Measurements from ENCODE around the gene SLC49A3. TPM values are rescaled to one million over a fixed set of nuclear protein-coding genes. Genes with fewer than 3 reads are reported as not detected.

Gene SLC49A3
- total RNA-seq, 1 experiment from 2014 or later: 0.47 TPM

DNA sequence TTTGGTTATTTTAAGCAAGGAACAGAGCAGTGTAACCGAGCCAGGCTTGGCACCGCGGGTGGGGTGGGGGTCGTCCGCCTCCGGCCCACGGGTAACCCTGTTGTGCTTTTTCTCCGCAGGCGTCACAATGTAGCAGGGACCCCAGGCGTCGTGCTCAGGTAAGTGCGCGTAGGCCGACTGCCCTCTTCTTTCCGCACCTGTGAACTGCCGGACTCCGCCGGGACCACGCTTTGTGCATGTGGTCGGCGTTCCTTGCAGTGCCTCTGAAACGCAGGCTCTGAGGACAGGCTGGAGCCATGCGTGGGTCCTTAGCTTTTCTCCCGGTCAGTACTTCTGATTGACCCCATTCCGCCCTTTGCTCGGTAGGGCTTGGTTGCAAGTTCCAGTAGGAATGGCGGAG, 41.6 kb upstream of the SLC49A3 start:
- ChIA-PET POLR2A (ENCODE audit: low non-redundant PET) (no interaction called here), CTCF (no interaction called here)
- no peaks in the 10 kb centered on the region for H3K4me1 ChIP-seq (ENCODE audit: insufficient read depth, low read length, poor library complexity, severe bottlenecking)
- H3K27ac ChIP-seq (ENCODE audit: low read depth, low read length, poor library complexity, severe bottlenecking): no peak overlapping the region
- BruUV-seq (replicated peaks): no TSS peak
- TF ChIP-seq EZH2 (IDR thresholded peaks at IDR 0.05; ENCODE audit: borderline replicate concordance, low read depth, low read length, poor library complexity, severe bottlenecking): no peak
- TF ChIP-seq, protein P1, sequence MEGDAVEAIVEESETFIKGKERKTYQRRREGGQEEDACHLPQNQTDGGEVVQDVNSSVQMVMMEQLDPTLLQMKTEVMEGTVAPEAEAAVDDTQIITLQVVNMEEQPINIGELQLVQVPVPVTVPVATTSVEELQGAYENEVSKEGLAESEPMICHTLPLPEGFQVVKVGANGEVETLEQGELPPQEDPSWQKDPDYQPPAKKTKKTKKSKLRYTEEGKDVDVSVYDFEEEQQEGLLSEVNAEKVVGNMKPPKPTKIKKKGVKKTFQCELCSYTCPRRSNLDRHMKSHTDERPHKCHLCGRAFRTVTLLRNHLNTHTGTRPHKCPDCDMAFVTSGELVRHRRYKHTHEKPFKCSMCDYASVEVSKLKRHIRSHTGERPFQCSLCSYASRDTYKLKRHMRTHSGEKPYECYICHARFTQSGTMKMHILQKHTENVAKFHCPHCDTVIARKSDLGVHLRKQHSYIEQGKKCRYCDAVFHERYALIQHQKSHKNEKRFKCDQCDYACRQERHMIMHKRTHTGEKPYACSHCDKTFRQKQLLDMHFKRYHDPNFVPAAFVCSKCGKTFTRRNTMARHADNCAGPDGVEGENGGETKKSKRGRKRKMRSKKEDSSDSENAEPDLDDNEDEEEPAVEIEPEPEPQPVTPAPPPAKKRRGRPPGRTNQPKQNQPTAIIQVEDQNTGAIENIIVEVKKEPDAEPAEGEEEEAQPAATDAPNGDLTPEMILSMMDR (conservative IDR thresholded peaks at IDR 0.05; ENCODE audit: low read depth, low read length): no peak
- H3K27me3 ChIP-seq (replicated peaks; ENCODE audit: insufficient read depth, low read depth, low read length, poor library complexity): no peaks in the 10 kb centered on the region
- no peak for DNase-seq (ENCODE audit: low spot score)
- intact Hi-C loops (cut with micrococcal nuclease; ENCODE audit: unreplicated experiment): no loop called here
- no peaks in the 10 kb centered on the region for H3K9me3 ChIP-seq (ENCODE audit: low read depth, low read length, poor library complexity, severe bottlenecking)
- H3K4me3 ChIP-seq (ENCODE audit: low read depth, low read length, poor library complexity, severe bottlenecking): no peak overlapping the region
- H3K36me3 ChIP-seq (ENCODE audit: insufficient read depth, low read length, poor library complexity, severe bottlenecking): peaks cover 40% of the 10 kb centered on the region

DNA sequence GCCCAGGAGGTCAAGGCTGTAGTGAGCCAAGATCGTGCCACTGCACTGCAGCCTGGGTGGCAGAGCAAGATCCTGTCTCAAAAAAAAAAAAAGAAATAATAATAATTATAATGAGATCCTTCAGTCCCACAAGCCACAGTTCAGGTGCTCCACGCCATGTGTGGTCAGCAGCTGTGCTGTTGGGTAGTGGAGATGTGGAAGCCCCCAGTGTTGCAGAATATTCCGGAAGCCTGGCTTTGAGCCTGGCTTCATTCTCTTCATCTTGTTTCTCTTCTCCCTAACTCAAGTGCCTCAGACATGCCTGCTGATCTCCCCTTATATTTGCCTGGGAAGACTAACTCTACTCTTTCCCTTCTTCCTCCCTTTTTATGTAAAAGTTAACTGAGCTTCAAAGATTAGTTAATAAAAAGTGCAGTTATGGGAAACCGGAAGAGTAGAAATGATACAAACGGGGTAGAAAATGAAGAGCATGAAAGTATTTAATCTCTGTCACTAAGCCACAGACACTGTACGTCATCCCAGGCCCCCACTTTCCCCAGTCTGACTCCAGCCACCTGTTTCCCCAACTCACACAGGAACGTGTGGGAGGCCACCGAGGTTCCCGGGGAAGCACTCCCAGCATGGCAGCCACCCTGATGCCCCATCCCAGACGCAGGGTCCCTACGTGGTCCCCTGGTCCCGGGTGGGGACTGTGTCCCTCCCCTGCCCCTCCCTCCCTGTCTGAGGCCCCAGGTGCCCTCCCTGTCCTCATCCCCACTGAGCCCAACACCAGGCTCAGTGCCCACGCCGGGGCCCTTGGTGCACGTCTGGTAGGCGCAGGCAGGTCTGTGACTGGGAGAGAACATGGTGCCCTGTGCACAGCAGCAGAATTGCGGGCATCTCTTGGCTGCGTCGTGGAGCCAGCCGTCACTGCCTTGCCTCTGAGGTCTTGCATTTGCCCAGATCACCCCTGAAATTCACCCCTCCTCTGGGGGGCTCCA, 40.7 kb upstream of the SLC49A3 start:
- Histone ChIP-seq H3K27ac (ENCODE audit: low read depth, low read length, poor library complexity, severe bottlenecking) (no peak overlapping the region), H3K36me3 (ENCODE audit: insufficient read depth, low read length, poor library complexity, severe bottlenecking) (peaks cover 31% of the 10 kb centered on the region), H3K9me3 (ENCODE audit: low read depth, low read length, poor library complexity, severe bottlenecking) (no peaks in the 10 kb centered on the region), H3K4me1 (ENCODE audit: insufficient read depth, low read length, poor library complexity, severe bottlenecking) (no peaks in the 10 kb centered on the region), H3K4me3 (ENCODE audit: low read depth, low read length, poor library complexity, severe bottlenecking) (no peak overlapping the region), H3K27me3 (replicated peaks; ENCODE audit: insufficient read depth, low read depth, low read length, poor library complexity) (no peaks in the 10 kb centered on the region)
- ChIA-PET CTCF (no interaction called here), POLR2A (ENCODE audit: low non-redundant PET) (interaction anchor here (0.7 kb wide), 1 partner anchor 129 kb away, joined by 3 read pairs; no protein-coding TSS in a partner anchor)
- no peak for DNase-seq (ENCODE audit: low spot score)
- no TSS peak for BruUV-seq (replicated peaks)
- TF ChIP-seq, protein P1 (conservative IDR thresholded peaks at IDR 0.05; ENCODE audit: low read depth, low read length): no peak
- no peak for TF ChIP-seq EZH2 (IDR thresholded peaks at IDR 0.05; ENCODE audit: borderline replicate concordance, low read depth, low read length, poor library complexity, severe bottlenecking)
- intact Hi-C loops (cut with micrococcal nuclease; ENCODE audit: unreplicated experiment): no loop called here

DNA sequence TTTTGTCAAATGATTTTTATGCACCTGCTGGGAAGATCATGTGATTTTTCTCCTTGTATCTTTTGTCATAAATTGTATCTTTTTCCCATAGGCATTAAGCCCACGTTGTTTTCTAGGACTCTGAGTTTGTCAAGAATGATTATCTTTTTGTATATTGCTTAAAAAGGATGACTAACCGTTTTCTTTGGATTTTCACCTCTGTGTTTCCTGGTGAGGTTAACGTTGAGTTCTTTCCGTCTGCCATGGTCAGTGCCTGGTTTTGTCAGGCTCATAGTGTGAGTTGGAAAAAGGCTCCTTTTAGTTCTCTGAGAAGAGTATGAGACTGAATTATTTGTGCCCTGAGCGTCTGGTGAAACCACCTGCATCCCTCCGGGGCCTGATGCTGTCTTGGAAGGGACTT, 38.6 kb upstream of the SLC49A3 start:
- DNase-seq (ENCODE audit: low spot score): no peak
- intact Hi-C loops (cut with micrococcal nuclease; ENCODE audit: unreplicated experiment): no loop called here
- CTCF ChIA-PET: no interaction called here
- Histone ChIP-seq H3K27ac (ENCODE audit: low read depth, low read length, poor library complexity, severe bottlenecking) (no peak overlapping the region), H3K36me3 (ENCODE audit: insufficient read depth, low read length, poor library complexity, severe bottlenecking) (peaks cover 17% of the 10 kb centered on the region), H3K27me3 (replicated peaks; ENCODE audit: insufficient read depth, low read depth, low read length, poor library complexity) (no peaks in the 10 kb centered on the region), H3K4me1 (ENCODE audit: insufficient read depth, low read length, poor library complexity, severe bottlenecking) (no peaks in the 10 kb centered on the region), H3K4me3 (ENCODE audit: low read depth, low read length, poor library complexity, severe bottlenecking) (no peak overlapping the region), H3K9me3 (ENCODE audit: low read depth, low read length, poor library complexity, severe bottlenecking) (no peaks in the 10 kb centered on the region)
- BruUV-seq (replicated peaks): no TSS peak
- TF ChIP-seq, protein P1 (conservative IDR thresholded peaks at IDR 0.05; ENCODE audit: low read depth, low read length): no peak
- POLR2A ChIA-PET (ENCODE audit: low non-redundant PET): no interaction called here

All from A673 (cell line).